Measurements from ENCODE around the gene LCN2.

DNA sequence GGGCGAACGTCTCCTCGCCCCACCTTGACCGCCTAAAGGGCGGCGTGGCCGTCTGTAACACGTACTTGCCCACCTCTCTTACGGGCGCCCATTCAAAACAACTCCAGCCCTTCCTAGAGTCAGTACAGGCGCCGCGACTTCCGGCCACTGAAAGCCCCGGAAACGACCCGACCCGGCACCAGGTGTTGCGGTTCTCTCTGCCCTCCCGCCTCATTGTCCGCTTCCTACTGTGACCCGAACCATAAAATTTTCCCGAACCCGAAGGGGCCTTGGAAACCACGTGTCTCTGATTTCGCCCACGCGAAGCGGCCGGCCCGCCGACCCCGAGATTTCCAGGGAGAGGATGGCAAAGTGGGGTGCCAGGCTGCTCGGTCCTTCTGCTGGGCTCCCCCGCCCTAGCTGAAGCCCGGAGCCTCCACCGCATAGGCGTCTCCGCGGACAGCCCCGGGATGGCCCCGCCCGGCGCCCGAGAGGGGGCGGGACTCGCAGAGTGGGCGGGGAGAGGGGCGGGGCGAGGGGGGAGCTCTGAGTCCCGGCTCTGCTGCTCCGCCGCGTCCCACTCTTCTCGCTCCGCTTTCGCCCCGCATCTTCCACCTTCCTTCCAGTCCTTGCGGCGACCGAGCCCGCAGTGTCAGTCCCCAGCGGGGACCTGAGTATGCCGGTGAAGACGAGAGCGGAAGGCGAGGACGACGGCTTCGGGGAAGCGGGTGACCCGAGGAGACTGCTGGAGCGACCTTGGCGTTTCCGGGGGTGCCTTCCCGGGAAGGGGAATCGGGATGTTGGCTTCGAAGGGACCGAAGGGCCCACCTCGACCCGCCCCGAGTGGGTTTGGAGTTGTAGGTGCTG is 21.0 kb upstream of the LCN2 start:
- no peak for TF ChIP-seq GATA3 (IDR thresholded peaks at IDR 0.05; ENCODE audit: low read depth, low read length)
- no peak for TF ChIP-seq GATA2 (IDR thresholded peaks at IDR 0.05; ENCODE audit: low read depth, low read length)

All from SH-SY5Y (cell line).